Measurements from ENCODE around the gene TRIP13. TPM values are rescaled to one million over a fixed set of nuclear protein-coding genes. Genes with fewer than 3 reads are reported as not detected.

TRIP13 gene
- total RNA-seq, 4 donors from 2014 or later, result 1.2 to 8.3 (median 3.5) TPM

- Histone ChIP-seq H3K9me3 (no peaks in the 10 kb centered on the region), H3K36me3 (no peaks in the 10 kb centered on the region), H3K4me1 (peaks cover 0 to 17% (median 0%) of the 10 kb centered on the region in 4 donors), H3K27ac (peak overlapping the region in 3 of 4 donors; percentile 36 to 73 (median 52)), H3K4me3 (no peak overlapping the region), H3K27me3 (no peaks in the 10 kb centered on the region)
- TF ChIP-seq POLR2A (IDR thresholded peaks at IDR 0.05), result no peak
- TF ChIP-seq CTCF (IDR thresholded peaks at IDR 0.05), result no peak
- peak in 1 of 3 donors; percentile 14 for DNase-seq
Observed at GRCh38 chr5:957748-958485, 65.2 kb downstream of the TRIP13 start.

GRCh38 chr5:958701-959571 is 66.3 kb downstream of the TRIP13 start:
- TF ChIP-seq POLR2A (IDR thresholded peaks at IDR 0.05) (no peak), CTCF (IDR thresholded peaks at IDR 0.05) (no peak)
- H3K36me3 ChIP-seq, result no peaks in the 10 kb centered on the region
- H3K4me3 ChIP-seq, result no peak overlapping the region
- DNase-seq, result peak in 2 of 3 donors; percentile 52 to 57
- peak overlapping the region in 3 of 4 donors; percentile 36 to 73 (median 52) for H3K27ac ChIP-seq
- no peaks in the 10 kb centered on the region for H3K9me3 ChIP-seq
- peaks cover 0 to 17% (median 0%) of the 10 kb centered on the region in 4 donors for H3K4me1 ChIP-seq
- H3K27me3 ChIP-seq, result no peaks in the 10 kb centered on the region

- H3K36me3 ChIP-seq, result no peaks in the 10 kb centered on the region
- peak in 1 of 3 donors; percentile 35 for DNase-seq
- no peaks in the 10 kb centered on the region for H3K9me3 ChIP-seq
- H3K4me3 ChIP-seq, result no peak overlapping the region
- peaks cover 0 to 17% (median 0%) of the 10 kb centered on the region in 4 donors for H3K4me1 ChIP-seq
- H3K27ac ChIP-seq, result peak overlapping the region in 1 of 4 donors; percentile 12
- no peaks in the 10 kb centered on the region for H3K27me3 ChIP-seq
- TF ChIP-seq POLR2A (IDR thresholded peaks at IDR 0.05) (no peak), CTCF (IDR thresholded peaks at IDR 0.05) (no peak)
Observed at GRCh38 chr5:959581-960531, 67.2 kb downstream of the TRIP13 start.

- no peaks in the 10 kb centered on the region for H3K36me3 ChIP-seq
- no peak overlapping the region for H3K4me3 ChIP-seq
- H3K4me1 ChIP-seq, result peaks cover 0 to 17% (median 0%) of the 10 kb centered on the region in 4 donors
- peak in 1 of 3 donors; percentile 27 for DNase-seq
- no peak overlapping the region for H3K27ac ChIP-seq
- no peaks in the 10 kb centered on the region for H3K27me3 ChIP-seq
- H3K9me3 ChIP-seq, result no peaks in the 10 kb centered on the region
- TF ChIP-seq CTCF (IDR thresholded peaks at IDR 0.05) (no peak), POLR2A (IDR thresholded peaks at IDR 0.05) (no peak)
Observed at GRCh38 chr5:960551-960950, 67.9 kb downstream of the TRIP13 start.

All from Peyer's patch (tissue), 4 donors.